NCI-H774 (cell line): ENCODE measurements around the gene HSD3B2.

Source experiments
- DNase-seq: peaks from one replicate; lab custom pipeline; 2025; lab: John Stamatoyannopoulos, UW

The HSD3B2 gene

DNA sequence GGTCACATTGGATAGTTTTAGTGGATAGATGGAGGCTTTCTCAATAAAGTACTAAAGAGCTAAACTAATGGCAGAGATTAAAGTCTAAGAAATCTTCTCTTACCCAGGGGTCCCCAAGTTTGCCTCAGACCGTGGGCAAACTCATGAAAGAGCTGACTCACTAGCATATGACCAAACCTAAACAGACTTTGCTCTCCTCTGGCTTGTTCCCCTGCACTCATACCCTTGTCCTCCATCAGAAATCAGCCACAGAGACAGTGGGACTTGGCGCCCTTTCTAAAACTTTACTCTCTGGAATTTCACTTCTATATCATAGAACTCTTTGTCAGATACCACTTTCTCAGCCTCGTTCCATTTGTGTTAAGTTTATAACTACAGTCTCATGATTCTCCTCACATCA is 17.0 kb upstream of the HSD3B2 start:
- DNase-seq: no peak

DNA sequence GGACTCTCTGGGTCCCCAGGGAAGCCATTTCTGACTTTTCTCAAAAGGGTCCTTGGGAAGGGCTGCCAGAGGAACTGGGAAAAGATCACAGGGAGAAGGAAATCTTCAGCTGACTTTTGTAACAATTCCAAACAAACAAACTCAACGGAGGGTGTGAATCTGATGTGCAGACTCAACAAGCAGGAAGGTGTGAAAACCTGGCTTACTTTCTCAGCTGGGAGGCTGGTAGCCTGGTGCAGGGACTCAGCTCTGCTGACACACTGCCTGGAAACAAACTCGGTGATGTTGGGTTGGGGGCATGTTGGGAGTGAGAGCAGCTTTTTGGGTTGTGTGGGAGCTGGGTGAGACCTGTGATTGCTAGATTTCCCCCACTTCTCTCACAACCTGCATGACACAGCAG is 10.2 kb upstream of the HSD3B2 start:
- DNase-seq: no peak

DNA sequence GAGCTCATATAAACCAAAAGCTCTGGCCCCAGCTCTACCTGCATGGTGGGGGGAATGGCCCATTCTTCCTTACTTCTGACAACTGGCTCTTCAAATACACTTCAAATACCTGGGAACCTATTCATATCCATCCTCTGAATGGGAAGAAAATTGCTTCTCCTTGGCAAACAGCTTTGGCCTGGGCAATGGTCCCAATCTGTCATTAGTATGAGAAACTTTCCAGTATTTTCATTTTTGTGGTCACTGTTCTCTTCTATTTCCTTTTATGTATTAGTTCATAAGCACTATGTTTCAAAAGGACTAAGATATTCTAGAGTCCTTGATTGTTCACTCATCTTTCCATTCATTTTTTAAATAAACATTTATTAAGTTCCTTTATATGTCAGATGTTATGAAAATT is 5.2 kb upstream of the HSD3B2 start:
- DNase-seq: no peak

DNA sequence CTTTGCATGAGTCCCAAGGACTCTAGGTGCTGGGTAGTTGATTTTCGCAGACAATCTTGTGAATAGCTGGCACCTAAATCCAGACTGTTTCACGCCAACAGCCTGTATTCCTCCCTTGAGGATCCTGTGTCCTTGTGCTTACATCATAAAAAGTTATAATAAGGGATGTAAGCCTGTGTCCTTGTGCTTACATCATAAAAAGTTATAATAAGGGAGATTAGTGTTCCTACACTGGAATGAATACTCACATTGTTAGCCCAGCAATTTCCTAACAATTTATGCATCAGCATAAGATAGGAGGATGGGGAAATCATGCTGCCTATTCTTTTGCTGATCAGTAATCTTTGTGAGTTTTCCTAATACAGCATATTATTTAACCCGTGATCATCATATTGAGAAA is 4.0 kb upstream of the HSD3B2 start:
- DNase-seq: no peak

DNA sequence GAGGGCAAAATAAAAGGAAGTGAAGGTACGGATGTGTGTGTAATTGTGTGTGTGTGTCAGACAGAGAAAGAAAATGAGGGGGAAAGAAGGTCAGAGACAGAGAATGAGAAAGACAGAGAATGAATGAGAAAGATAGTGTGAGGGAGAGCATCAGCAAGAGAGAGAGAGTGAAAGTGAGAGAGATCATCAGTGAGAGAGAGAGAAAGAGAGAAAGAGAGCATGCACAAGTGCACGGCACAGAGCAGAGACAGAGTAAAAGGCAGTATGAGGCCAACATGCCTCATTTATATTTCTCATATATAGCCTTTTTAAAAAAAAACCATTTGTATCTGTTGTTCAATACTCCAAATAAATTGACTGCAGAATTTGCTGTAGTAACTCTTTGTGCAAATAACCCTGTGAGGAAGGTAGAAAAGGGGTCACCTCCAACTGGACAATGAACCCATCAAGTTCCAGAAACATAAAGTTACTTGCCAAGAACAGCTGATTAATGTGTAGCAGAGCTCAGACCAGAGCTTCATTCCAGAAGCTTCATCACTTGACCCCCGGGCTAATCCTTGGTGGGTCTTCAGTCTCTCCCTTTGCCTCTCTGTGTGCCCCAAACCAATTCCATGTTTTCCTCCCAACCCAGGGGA is 1.2 kb downstream of the HSD3B2 start:
- no peak for DNase-seq

DNA sequence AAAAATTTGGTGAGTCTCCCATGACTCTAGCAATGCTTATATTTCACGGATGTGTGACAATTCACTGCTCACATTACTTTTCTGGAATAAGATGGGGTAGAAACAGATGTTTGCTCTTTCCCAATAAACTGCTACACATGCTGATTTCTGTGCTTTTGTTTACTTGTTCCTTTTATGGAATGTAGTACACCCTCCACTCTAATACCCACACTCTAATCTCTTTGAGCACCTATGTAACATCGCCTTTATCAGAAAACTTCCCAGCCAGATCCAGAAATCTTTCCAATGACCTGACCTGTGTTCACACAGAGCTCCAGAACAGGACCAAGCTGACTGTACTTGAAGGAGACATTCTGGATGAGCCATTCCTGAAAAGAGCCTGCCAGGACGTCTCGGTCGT is 4.2 kb downstream of the HSD3B2 start:
- DNase-seq: no peak

DNA sequence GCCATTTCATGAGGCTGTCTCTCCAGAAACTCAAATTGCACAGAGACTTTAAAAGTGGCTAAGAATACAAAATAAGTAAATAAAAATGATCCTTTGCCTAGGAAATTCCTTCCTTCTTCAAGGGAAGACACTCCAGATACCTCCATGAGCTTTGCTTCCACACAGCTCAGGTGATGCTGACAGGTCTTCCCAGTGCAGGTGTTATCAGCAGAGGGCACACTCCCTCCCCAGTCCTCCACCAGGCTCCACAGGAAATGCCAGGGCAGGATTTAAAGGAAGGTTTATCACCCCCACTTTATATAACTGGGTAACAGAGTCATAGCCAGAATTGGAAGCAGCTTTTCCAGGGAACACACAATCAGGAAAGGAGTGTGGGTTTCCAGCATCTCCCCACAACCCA is 5.7 kb downstream of the HSD3B2 start:
- no peak for DNase-seq

DNA sequence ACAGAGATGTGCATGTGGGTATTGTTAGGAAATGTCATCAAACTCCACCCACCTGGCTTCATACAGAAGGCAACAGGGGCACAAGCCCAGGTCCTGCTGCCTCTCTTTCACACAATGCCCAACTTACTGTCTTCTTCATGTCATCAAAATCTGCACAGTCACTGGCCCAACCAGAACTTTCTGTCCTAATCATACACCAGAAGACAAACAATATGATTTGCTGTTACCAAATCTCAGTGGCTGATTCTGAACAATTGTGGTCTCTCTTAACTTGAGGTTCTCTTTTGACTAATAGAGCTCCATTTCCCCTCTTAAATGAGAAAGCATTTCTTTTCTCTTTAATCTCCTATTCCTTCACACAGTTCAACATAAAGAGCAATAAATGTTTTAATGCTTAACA is 7.7 kb downstream of the HSD3B2 start:
- DNase-seq: no peak

DNA sequence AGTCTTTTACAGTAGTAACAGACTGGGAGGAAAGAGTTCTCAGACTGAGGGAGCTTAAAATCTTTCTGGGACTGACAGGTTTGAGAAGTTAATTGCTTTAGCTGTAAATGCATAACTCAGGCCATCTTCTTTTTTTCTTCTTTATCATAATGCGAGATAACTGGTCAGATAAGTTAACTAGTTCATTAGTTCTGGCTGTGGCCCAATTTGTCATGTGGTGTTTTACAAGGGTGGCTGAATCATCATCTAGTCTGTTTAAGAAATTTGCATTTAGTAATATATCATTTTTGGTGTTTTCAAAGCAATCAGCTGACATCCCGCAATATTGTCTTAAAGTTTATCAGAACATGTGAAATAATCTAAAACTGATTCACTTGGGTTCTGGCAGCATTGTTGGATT is 14.0 kb downstream of the HSD3B2 start:
- no peak for DNase-seq

DNA sequence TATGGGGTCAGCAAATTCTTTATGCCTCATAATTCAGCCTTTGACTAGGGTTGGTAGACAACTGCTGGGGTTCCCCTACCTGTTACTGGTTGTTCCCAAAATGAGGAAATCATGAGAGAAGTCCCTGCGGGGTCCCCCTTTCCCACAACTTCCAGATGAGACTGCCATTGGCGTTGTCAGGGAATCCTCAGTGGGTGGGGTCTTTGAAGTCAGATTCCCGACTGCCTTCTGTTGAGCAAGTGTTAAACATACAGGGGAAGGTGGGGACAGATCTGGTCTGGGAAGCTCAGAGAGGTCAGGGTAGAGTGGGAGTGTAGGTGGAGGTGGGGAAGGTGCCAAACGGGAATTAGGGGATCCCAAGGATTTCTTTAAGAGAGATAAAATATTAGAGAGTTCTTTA is 14.7 kb downstream of the HSD3B2 start:
- no peak for DNase-seq

DNA sequence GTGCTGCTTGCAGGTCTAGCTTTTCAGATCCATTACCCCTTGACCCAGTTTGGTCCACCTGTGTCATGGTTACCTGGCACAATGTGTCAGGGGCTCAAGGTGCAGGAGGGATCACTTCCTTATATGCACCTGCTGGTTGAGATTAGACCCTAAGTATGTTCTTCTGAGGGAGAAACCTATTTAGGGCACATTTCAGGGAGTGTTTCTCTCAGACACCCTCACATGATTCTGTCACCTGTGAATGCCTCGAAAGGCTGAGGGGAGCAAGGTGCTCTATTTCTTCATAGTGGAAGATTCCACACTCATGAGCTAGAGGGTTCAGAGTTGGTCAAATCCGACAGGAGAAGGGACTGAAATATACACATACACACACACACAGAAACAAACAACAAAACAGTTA is 15.5 kb downstream of the HSD3B2 start:
- no peak for DNase-seq

DNA sequence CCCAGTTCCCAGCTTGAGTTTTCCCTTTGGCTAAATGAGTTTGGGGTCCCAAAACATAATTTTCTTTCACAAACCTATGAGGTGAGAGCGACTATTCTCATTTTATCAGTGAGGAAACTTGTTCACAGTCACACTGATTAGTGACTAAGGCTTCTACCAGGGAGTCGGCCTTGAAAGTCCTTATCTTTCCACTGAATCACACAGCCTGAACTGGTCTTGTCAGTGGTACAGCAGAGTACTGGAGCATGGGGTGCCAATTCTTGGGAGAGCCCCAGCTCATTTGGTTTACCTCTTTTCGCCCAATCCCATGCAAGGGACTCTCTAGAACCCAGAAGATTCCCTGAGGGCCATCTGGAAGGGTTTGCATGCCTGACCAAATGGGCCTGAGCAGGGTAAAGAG is 16.9 kb downstream of the HSD3B2 start:
- no peak for DNase-seq

DNA sequence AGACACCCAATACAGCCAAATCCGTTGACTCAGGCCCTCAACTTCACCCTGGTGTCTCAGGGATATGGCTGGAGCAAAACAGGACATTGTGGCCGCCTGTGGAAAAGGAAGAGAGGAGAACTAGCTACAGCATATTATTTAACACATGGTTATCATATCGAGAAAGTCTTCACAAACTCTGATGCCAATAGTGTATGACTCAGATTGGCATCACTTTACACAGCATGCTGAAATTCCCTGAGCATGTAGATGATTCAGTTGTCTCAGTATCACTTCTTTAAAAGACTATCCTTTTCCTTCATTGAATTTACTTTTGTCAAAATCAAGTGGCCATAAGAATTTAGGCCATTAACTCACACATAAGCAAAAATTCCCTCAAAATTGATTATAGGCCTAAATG is 20.1 kb downstream of the HSD3B2 start:
- no peak for DNase-seq

DNA sequence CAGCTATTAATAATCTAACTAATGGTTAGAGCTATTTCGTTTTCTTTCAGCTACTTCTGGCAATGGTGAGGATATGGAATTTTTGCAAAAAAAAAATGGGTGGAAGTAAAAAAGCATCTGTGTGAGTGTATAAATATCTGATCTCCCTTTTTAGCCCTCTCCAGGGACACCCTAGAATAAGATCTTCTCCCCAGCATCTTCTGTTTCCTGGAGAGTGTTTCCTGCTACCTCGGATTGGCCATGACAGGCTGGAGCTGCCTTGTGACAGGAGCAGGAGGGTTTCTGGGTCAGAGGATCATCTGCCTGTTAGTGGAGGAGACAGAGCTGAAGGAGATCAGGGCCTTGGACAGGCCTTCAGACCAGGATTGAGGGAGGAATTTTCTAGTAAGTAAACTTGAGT is 23.8 kb downstream of the HSD3B2 start:
- DNase-seq: no peak

DNA sequence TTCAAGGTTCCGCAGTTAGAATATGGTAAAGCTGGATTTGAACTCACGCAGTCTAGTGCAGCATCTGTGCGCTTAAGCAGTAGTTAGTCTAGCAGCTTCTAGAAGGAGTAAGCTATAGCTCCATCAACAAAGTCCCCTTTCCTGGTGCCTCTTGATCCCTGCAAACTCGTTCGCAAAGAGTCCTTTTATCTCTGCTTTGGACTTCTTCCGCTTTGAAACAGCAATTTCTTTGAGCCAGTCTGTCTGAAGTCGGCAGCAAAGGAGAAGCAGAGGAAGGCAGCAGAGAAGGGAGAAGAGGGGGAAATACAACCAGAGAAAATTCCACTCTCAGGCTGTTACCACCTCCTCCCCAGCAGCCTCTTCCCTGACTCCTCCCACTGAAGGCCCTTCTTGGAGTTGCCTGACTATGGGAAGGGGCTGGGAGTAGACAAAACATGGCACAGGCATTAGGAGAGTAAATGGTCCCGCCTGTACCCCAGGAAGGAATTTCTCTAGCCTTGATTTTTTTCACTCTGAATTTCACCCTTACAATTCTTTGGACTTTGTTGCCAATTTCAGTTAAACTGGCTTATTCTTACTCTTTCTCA is 25.9 kb downstream of the HSD3B2 start:
- no peak for DNase-seq

DNA sequence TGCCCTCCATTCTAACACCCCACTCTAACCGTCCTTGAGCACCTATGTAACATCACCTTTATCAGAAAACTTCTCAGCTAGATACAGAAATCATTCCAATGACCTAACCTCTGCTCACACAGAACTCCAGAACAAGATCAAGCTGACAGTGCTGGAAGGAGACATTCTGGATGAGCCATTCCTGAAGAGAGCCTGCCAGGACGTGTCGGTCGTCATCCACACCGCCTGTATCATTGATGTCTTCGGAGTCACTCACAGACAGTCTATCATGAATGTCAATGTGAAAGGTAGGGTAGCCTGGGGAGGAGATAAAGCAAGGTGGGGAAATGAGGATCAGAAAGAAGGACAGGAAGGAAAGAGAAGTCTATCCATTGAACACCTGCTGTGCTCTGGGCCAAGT is 27.8 kb downstream of the HSD3B2 start:
- no peak for DNase-seq

DNA sequence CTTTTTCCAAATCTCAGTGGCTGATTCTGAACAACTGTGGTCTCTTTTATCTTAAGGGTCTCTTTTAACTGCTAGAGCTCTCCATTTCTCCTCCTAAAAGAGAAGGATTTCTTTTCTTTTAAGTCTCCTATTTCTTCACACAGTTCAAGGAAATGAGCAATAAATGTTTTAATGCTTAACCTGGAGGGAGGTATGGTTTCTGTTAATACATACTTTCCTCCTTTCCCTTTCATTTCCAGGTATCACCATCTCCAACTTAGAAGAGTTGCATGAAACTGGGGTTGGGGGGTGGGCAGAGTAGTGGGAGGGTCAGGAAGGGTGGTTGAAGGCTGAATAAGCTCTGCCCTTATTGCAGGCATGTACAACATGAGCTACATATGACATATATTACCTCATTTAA is 31.4 kb downstream of the HSD3B2 start:
- no peak for DNase-seq

DNA sequence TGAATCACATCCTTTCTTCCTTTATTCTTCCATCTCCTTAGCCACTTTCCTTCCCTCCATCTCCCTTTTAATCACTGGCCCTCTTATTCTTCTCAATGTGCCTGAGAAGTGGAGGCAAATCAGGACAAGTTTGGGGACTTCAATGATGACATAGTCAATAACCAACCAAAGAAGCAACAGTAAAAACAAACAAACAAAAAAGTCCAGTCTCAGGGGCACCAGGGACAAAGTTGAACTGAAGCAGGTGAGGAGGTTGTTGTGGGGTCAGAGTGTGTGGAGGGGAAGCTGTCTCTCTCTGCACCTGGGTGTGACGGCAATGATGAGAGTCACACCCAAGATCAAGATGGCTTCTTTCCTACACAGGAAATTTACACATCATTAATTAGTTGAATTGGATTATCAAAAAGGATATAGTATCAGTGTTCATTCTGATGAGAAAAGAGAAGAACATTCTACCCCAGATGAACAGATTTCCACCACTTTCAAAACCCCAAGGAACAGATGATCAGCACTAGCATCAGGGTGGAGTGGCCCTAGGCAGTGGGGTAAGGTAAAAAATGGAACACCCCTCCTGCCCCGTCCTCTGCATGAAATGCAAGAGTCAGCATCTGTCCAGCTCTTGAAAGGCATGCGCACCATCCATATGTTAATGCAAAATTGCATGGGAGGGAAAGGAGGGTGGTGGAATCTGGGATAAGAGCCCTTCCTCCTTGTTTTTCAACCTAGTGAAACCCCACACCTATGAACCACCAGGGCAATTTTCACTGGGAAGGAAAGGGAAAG is 32.6 kb downstream of the HSD3B2 start:
- DNase-seq: no peak

DNA sequence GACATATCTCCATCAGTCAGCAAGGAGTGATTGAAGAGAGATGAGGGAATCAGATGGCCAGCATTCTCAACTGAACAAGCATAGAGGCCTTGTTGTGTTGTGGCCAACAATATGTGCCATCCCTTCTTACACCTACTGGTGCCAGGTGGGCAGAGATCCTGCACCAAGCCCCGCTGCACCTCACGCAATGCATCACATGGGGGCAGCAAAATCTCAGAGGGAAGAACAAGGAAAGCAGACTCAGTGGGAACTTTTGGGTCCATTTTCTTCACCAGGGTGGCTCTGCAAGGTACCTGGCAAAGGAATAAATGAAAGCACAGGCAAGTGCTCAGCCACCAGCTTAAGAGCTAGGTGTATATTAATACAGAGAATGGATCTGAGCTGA is 33.2 kb downstream of the HSD3B2 start:
- no peak for DNase-seq

DNA sequence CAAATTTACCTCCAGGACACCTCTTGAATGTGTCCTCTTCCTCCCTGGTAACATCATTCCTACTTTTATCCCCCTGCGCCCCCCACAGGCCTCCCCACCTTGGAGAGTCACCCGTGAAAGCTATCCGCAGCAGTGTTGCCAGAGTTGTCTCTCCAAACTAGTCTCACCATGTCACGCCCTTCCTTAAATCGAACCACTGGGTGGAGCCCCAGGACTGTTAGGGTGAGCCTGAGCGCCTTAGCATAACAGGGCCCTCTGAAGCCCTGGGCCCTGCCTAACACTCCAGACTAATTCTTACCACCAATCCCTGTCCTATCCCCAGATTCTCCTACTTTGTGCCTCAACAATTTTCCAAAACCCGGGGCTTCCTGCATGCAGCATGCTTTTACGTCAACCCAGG is 35.0 kb downstream of the HSD3B2 start:
- DNase-seq: no peak

DNA sequence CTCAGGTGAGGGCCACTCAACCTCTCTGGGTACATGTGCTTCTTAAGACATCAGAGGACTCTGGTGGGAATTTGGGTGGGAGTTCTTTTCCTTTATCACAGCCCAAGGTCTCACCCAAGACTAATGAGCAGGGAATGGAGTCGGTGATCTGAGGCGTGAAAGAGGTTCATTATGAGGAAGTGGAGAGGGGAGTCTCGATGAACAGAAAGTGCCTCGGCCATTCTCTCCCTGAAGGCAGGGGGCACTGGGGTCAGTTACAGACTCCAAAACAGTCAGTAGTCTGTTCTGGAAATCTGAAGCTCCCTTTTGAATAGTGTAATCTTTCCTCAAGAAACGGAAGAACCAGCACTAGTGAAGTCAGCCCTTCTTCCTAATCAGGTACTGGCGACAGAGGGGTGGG is 36.2 kb downstream of the HSD3B2 start:
- DNase-seq: no peak

DNA sequence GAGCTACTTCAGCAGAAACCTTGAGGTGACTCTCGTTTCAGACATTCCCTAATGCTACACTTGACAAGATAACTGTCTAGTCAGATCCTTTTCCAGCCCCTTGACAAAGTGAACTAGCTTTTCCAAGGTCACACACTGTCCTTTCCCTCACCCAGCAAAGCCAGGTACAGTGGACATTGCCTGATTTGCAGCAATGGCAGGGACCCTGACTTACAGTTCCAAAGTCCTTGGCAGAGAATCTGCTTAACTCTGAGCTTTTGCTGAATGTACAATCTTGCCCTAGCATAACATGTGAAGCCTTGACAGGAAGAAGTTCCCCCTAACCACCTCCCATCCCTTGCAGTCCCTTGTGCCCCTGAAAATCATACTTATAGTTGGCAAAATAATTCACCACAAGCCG is 37.1 kb downstream of the HSD3B2 start:
- no peak for DNase-seq

DNA sequence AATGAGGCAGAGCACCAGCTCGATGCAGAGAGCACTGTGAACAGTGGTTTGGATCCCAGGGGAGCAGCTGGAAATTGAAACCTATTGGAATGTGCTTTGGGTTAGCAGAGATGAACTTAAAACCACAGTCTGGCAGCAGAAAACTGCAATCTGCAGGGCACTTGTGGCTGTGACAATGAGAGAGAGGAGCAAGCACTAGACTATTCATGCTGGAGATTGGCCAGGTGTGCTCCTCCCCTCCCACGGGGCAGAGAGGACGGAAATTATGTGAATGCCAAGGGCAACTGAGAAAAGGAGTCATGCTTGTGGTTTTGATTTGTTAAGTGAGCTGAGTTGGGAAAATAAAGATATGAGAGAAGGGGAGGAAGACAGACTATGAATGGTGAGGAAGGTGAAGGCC is 38.1 kb downstream of the HSD3B2 start:
- DNase-seq: no peak

DNA sequence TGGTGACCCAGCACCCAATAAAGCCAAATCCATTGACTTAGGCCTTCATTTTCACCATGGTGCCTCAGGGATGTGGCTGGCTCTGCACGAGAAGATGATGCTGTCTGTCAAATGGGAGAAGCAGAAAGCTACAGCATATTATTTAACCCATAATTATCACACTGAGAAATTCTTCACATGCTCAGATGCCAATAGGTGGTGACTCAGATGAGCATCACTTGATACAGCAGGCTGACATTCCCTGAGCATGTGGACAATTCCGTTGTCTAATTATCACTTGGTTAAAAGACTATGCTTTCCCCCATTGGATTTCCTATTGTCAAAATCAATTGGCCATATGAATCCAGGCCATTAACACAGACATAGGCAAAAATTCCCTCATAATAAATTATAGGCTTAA is 48.0 kb downstream of the HSD3B2 start:
- no peak for DNase-seq
